HL-60/S4 treated with phorbol 12-myristate 13-acetate at 8.2 ng/mL for 4 days and 3 days (cell line): ENCODE results near the gene CCDC68.
"Not testable (repeated sequence)": the region's sequence is repeated elsewhere in the genome, so short reads cannot be mapped to it uniquely, and the experiment has no call there.

ENCODE experiments used
- in situ Hi-C: fragments of 300-500 bp; cut with MboI; formaldehyde crosslinking; loops from 2 replicates; pipeline ENCODE4 v1.15.0; 2022; ENCODE audit warnings: low sequenced_read_pairs

Gene CCDC68

GRCh38 chr18:54878659-54879358, 80.5 kb downstream of the CCDC68 start:
- in situ Hi-C loops: no loop called here

- in situ Hi-C loops: no loop called here
These were observed 81.1 kb downstream of the CCDC68 start for GRCh38 chr18:54878159-54878622.

GRCh38 chr18:54877076-54877475, 82.2 kb downstream of the CCDC68 start:
- in situ Hi-C loops: no loop called here

GRCh38 chr18:54875063-54875462, 84.2 kb downstream of the CCDC68 start:
- in situ Hi-C loops: no loop called here

- in situ Hi-C loops: no loop called here
These were observed 85.4 kb downstream of the CCDC68 start for GRCh38 chr18:54873884-54874255.

GRCh38 chr18:54872681-54873080, 86.6 kb downstream of the CCDC68 start:
- in situ Hi-C loops: no loop called here

- in situ Hi-C loops: no loop called here
These were observed 88.0 kb downstream of the CCDC68 start for GRCh38 chr18:54871231-54871630.

GRCh38 chr18:54867131-54867530, 92.1 kb downstream of the CCDC68 start:
- in situ Hi-C loops: no loop called here

GRCh38 chr18:54860941-54861340, 98.3 kb downstream of the CCDC68 start:
- in situ Hi-C loops: no loop called here

- in situ Hi-C loops: no loop called here
These were observed 99.4 kb downstream of the CCDC68 start for GRCh38 chr18:54859667-54860421.

GRCh38 chr18:54857499-54857898, 101.8 kb downstream of the CCDC68 start:
- in situ Hi-C loops: no loop called here

GRCh38 chr18:54856105-54856646, 103.1 kb downstream of the CCDC68 start:
- in situ Hi-C loops: no loop called here

GRCh38 chr18:54855050-54855449, 104.2 kb downstream of the CCDC68 start:
- in situ Hi-C loops: not testable (repeated sequence)

GRCh38 chr18:54852780-54853675, 106.2 kb downstream of the CCDC68 start:
- in situ Hi-C loops: no loop called here
